OCI-LY7 (cell line): ENCODE data around the gene LAMA3. TPM values are rescaled to one million over a fixed set of nuclear protein-coding genes. Genes with fewer than 3 reads are reported as not detected.
A peak's percentile ranks its signal among the peaks of the same experiment; 100 is the strongest.

Experiments used
- BruUV-seq: library from RNA; stranded (reverse); fragments of 400-500 nt; replicated peaks from 2 replicates; lab custom pipeline; 2021; lab: Mats Ljungman, UMichigan
- CTCF ChIA-PET: fragments of 300-600 bp; sonication (Branson Sonifier 250); formaldehyde crosslinking; loops from one replicate; lab custom pipeline; 2022; ENCODE audit warnings: antibody characterized with exemption; ENCODE audit not compliant: unreplicated experiment; lab: Charles Lee
- POLR2A ChIA-PET: fragments of 300-600 bp; sonication (Branson Sonifier 250); formaldehyde crosslinking; loops from one replicate; lab custom pipeline; 2022; ENCODE audit warnings: antibody characterized with exemption; lab: Charles Lee
- DNase-seq: peaks from one replicate; pipeline ENCODE4 v3.0.0-alpha.2; 2015; ENCODE audit warnings: low spot score
- H2AFZ ChIP-seq: fragments of 200-600 bp; sonication (generic), shearing (Covaris generic); 2 replicates; pipeline ENCODE4 v1.6.1; 2014; ENCODE audit warnings: mild to moderate bottlenecking, antibody characterized with exemption, low read length, moderate library complexity
- H3K27ac ChIP-seq: fragments of 200-600 bp; sonication (generic); 2 replicates; pipeline ENCODE4 v1.5.1; 2014; ENCODE audit warnings: mixed run types, low read depth, mild to moderate bottlenecking, moderate library complexity, low read length, inconsistent platforms; ENCODE audit not compliant: poor library complexity, severe bottlenecking
- H3K36me3 ChIP-seq: fragments of 200-600 bp; sonication (generic); 2 replicates; pipeline ENCODE4 v1.6.1; 2014; ENCODE audit warnings: mild to moderate bottlenecking, antibody characterized with exemption, low read length, moderate library complexity, mixed read lengths; ENCODE audit not compliant: insufficient read depth
- H3K4me1 ChIP-seq: fragments of 200-600 bp; sonication (generic); 2 replicates; pipeline ENCODE4 v1.5.1; 2014; ENCODE audit warnings: mild to moderate bottlenecking, low read length; ENCODE audit not compliant: insufficient read depth, poor library complexity, severe bottlenecking
- H3K4me2 ChIP-seq: fragments of 200-600 bp; sonication (generic); 2 replicates; pipeline ENCODE4 v1.6.1; 2014; ENCODE audit warnings: mild to moderate bottlenecking, low read length
- H3K4me3 ChIP-seq: fragments of 200-600 bp; sonication (generic); 2 replicates; pipeline ENCODE4 v1.5.1; 2014; ENCODE audit warnings: mild to moderate bottlenecking, low read depth, low read length; ENCODE audit not compliant: poor library complexity, severe bottlenecking
- H3K79me2 ChIP-seq: fragments of 200-600 bp; sonication (generic); 2 replicates; pipeline ENCODE4 v1.6.1; 2016; ENCODE audit warnings: low read depth, mild to moderate bottlenecking, low read length, moderate library complexity, mixed read lengths; ENCODE audit not compliant: insufficient read depth
- H3K9me2 ChIP-seq: fragments of 200-600 bp; sonication (generic); 2 replicates; pipeline ENCODE4 v1.6.1; 2016; ENCODE audit warnings: mild to moderate bottlenecking, low read length, mixed read lengths; ENCODE audit not compliant: insufficient read depth
- H3K9me3 ChIP-seq: fragments of 200-600 bp; sonication (generic); 2 replicates; pipeline ENCODE4 v1.6.1; 2014; ENCODE audit warnings: mild to moderate bottlenecking, mixed run types, low read length, mixed read lengths
- H4K20me1 ChIP-seq: fragments of 200-600 bp; sonication (generic); 2 replicates; pipeline ENCODE4 v1.6.1; 2014; ENCODE audit warnings: mild to moderate bottlenecking, antibody characterized with exemption, low read length, moderate library complexity, mixed read lengths; ENCODE audit not compliant: insufficient read depth
- CTCF ChIP-seq: fragments of 200-600 bp; sonication (generic); conservative IDR thresholded peaks from 2 replicates; pipeline ENCODE4 v1.5.1; 2014; ENCODE audit warnings: mild to moderate bottlenecking, antibody characterized with exemption, low read length, moderate library complexity, mixed read lengths
- EZH2phosphoT487 ChIP-seq: fragments of 200-600 bp; sonication (generic); IDR thresholded peaks from 2 replicates; pipeline ENCODE4 v1.6.1; 2018; ENCODE audit warnings: low read depth, borderline replicate concordance, mild to moderate bottlenecking, mixed run types, antibody characterized with exemption, low read length, moderate library complexity, mixed read lengths
- intact Hi-C: fragments of 100-400 bp; cut with micrococcal nuclease; formaldehyde crosslinking; loops from one replicate; pipeline ENCODE4 v1.10.0; 2022; ENCODE audit not compliant: unreplicated experiment
- total RNA-seq, 2 experiments: library from RNA; depleted of rRNA in 1 of 2; stranded (reverse); fragments of >200 nt in 1 of 2; shearing (Covaris generic) in 1 of 2; gene quantifications; 2 replicates each; pipeline ENCODE4 v1.2.3, GENCODE V29; 2014 to 2022

The LAMA3 gene
- total RNA-seq, 2 experiments from 2014 or later: 0.16 to 1.6 TPM

GRCh38 chr18:23995180-23995579, 305.9 kb downstream of the LAMA3 start:
- Histone ChIP-seq H3K4me2 (no peak overlapping the region), H3K9me3 (no peaks in the 10 kb centered on the region), H2AFZ (no peak overlapping the region), H3K4me1 (peaks cover 5% of the 10 kb centered on the region), H3K27ac (no peak overlapping the region), H3K9me2 (no peaks in the 10 kb centered on the region), H4K20me1 (no peaks in the 10 kb centered on the region), H3K36me3 (no peaks in the 10 kb centered on the region), H3K4me3 (no peak overlapping the region), H3K79me2 (no peaks in the 10 kb centered on the region)
- CTCF ChIA-PET: no interaction called here
- intact Hi-C loops: no loop called here
- POLR2A ChIA-PET: no interaction called here
- TF ChIP-seq EZH2phosphoT487: no peak
- TF ChIP-seq CTCF: no peak
- no TSS peak for BruUV-seq
- DNase-seq: no peak

DNA sequence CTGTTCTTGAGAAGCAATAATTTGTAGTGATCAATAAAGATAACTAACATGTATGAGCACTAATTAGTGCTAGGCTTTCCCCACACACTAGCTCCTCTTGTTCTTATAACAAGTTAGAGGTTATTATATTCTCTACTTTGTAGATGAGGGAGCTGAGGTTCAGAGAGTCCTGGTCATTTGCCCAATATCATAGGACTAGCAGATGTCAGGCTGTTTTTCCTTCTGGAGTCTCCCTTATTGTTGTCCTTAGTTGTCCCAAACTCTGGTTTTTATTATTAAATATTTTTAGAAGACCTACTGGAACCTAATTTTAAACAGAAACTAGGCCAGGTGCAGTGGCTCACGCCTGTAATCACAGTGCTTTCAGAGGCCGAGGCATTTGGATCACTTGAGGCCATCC, 308.8 kb downstream of the LAMA3 start:
- Histone ChIP-seq H3K4me3 (no peak overlapping the region), H2AFZ (peak overlapping the region; percentile 57), H3K36me3 (no peaks in the 10 kb centered on the region), H3K9me3 (no peaks in the 10 kb centered on the region), H3K27ac (no peak overlapping the region), H3K4me1 (peaks cover 7% of the 10 kb centered on the region), H3K79me2 (no peaks in the 10 kb centered on the region), H3K4me2 (peak overlapping the region; percentile 41), H3K9me2 (no peaks in the 10 kb centered on the region), H4K20me1 (no peaks in the 10 kb centered on the region)
- intact Hi-C loops: no loop called here
- ChIA-PET CTCF (interaction anchor here (0.9 kb wide), 1 partner anchor 15 kb away, joined by 3 read pairs; no protein-coding TSS in a partner anchor), POLR2A (interaction anchor here (0.6 to 1.2 kb wide), 10 partner anchors 9 to 399 kb away, joined by 3 to 11 read pairs (median 3); no protein-coding TSS in a partner anchor)
- no TSS peak for BruUV-seq
- DNase-seq: no peak
- no peak for TF ChIP-seq CTCF
- TF ChIP-seq EZH2phosphoT487: no peak

DNA sequence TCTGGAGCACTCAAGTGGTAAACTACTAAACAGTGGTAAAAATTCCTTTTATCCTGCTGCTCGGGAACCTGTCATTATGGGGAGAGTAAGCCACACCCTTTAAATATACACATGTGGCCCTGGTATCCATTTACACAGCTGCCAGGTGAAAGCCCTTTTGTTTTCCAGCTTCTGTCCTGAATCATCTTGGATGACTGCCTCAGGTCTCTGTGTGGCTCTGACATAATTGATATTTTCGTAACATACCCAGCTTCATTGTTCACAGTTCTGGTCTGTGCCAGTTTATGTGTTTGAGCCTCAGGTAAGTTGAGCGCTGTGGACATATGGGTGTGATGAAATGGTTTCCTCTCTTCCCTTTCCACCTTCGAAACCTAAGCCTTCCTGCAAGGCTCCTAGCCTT, 309.6 kb downstream of the LAMA3 start:
- Histone ChIP-seq H3K36me3 (no peaks in the 10 kb centered on the region), H2AFZ (no peak overlapping the region), H3K4me2 (no peak overlapping the region), H3K79me2 (no peaks in the 10 kb centered on the region), H4K20me1 (no peaks in the 10 kb centered on the region), H3K9me2 (no peaks in the 10 kb centered on the region), H3K27ac (no peak overlapping the region), H3K9me3 (no peaks in the 10 kb centered on the region), H3K4me3 (no peak overlapping the region), H3K4me1 (peaks cover 10% of the 10 kb centered on the region)
- DNase-seq: no peak
- POLR2A ChIA-PET: interaction anchor here (0.6 to 1.5 kb wide), 7 partner anchors 9 to 156 kb away, joined by 3 to 7 read pairs (median 3); no protein-coding TSS in a partner anchor
- CTCF ChIA-PET: interaction anchor here (0.9 kb wide), 1 partner anchor 16 kb away, joined by 3 read pairs; no protein-coding TSS in a partner anchor
- intact Hi-C loops: no loop called here
- TF ChIP-seq EZH2phosphoT487 (no peak), CTCF (no peak)
- no TSS peak for BruUV-seq
